K562 (cell line): ENCODE measurements around the gene FADS1. TPM values are rescaled to one million over a fixed set of nuclear protein-coding genes. Genes with fewer than 3 reads are reported as not detected.

Experiments used
- ARID3B ChIP-seq: fragments of 250-450 bp; sonication (Bioruptor Pico); IDR thresholded peaks from 2 replicates; pipeline ENCODE4 v1.4.0; 2020; ENCODE audit warnings: borderline replicate concordance
- HDAC8 ChIP-seq: fragments of 450-650 bp; IDR thresholded peaks from 2 replicates; pipeline ENCODE4 v1.6.1; 2016; ENCODE audit warnings: mild to moderate bottlenecking, missing genetic modification characterization, moderate library complexity, missing compliant biosample characterization
- HINFP ChIP-seq: fragments of 450-650 bp; conservative IDR thresholded peaks from 2 replicates; pipeline ENCODE4 v1.6.1; 2016; ENCODE audit warnings: missing genetic modification characterization, low read depth, mild to moderate bottlenecking, control low read depth, missing compliant biosample characterization
- HMBOX1 ChIP-seq: sonication (generic); IDR thresholded peaks from 2 replicates; pipeline ENCODE4 v1.6.1; 2016
- ID3 ChIP-seq, 2 experiments: fragments of 250-450 bp in 1 of 2; fragments of 450-650 bp in 1 of 2; sonication (Bioruptor Pico) in 1 of 2; IDR thresholded peaks; 2 replicates each; pipeline versions ENCODE4 v1.6.1 to v1.8.0; 2016 to 2021; ENCODE audit warnings: mild to moderate bottlenecking in 2 of 2, moderate library complexity in 2 of 2, missing compliant biosample characterization in 1 of 2, missing genetic modification characterization in 1 of 2
- IRF1 ChIP-seq: sonication (generic); formaldehyde crosslinking; IDR thresholded peaks from 2 replicates; pipeline ENCODE4 v1.8.0; 2022; ENCODE audit warnings: missing genetic modification reagents, mild to moderate bottlenecking, borderline replicate concordance
- NFXL1 ChIP-seq: fragments of 450-650 bp; formaldehyde crosslinking; IDR thresholded peaks from 2 replicates; pipeline ENCODE4 v1.4.0; 2021; ENCODE audit warnings: mild to moderate bottlenecking
- PCBP2 ChIP-seq: fragments of 200-400 bp; formaldehyde crosslinking; IDR thresholded peaks from 2 replicates; pipeline ENCODE4 v1.6.1; 2018; ENCODE audit warnings: low read length, low read depth, mild to moderate bottlenecking, moderate library complexity; ENCODE audit not compliant: poor library complexity, severe bottlenecking
- PRPF4 ChIP-seq: fragments of 200-400 bp; formaldehyde crosslinking; IDR thresholded peaks from one replicate; pipeline ENCODE4 v1.6.1; 2017; ENCODE audit warnings: low read length, low read depth, mild to moderate bottlenecking; ENCODE audit not compliant: insufficient read depth, poor library complexity, severe bottlenecking
- SMARCB1 ChIP-seq: IDR thresholded peaks from 2 replicates; pipeline ENCODE4 v1.6.1; 2011; ENCODE audit warnings: improper control_type of control experiment, low read depth; ENCODE audit not compliant: insufficient read length
- TEAD2 ChIP-seq: fragments of 450-650 bp; IDR thresholded peaks from 2 replicates; pipeline ENCODE4 v1.6.1; 2016; ENCODE audit warnings: missing genetic modification characterization, control low read depth, missing compliant biosample characterization
- ZNF408 ChIP-seq: fragments of 250-450 bp; sonication (Bioruptor Pico); IDR thresholded peaks from 2 replicates; pipeline ENCODE4 v1.4.0; 2020; ENCODE audit warnings: low read depth, mild to moderate bottlenecking, moderate library complexity
- ZNF766 ChIP-seq: fragments of 200-800 bp; sonication (Bioruptor generic); conservative IDR thresholded peaks from 2 replicates; pipeline ENCODE4 v1.6.1; 2016; ENCODE audit warnings: missing genetic modification characterization, missing compliant biosample characterization
- polyA plus RNA-seq, 8 experiments: library from polyadenylated mRNA; depleted of rRNA in 4 of 8; stranded (reverse) in 5 of 8; unstranded in 3 of 8; fragments of >200 nt; fragmentation: Nextera tagmentation in 2 of 8; fragmentation: Illumina TruSeq in 1 of 8; extraction: Ambion mirVana in 2 of 8; extraction: Trizol in 1 of 8; gene quantifications; 2 replicates each; pipeline versions ENCODE4 v1.2.1 to v1.2.3, GENCODE V29; 2011 to 2014; ENCODE audit warnings: inconsistent platforms in 1 of 8, missing spikeins in 1 of 8
- total RNA-seq, 7 experiments: library from RNA; depleted of rRNA in 6 of 7; stranded (reverse); fragments of >200 nt in 6 of 7; fragmentation: Illumina TruSeq in 2 of 7; extraction: Trizol in 2 of 7; gene quantifications; 2 replicates each; pipeline versions ENCODE4 v1.2.1 to v1.2.3, GENCODE V29; 2011 to 2021; ENCODE audit warnings: low replicate concordance in 1 of 7

Gene FADS1
- total and polyA plus RNA-seq, 9 of the 15 experiments (the other 6 are each of a cell fraction or from before 2014, with no cell fraction given) = 110 to 864 (median 364) TPM

- no peak for TF ChIP-seq SMARCB1
- peak; percentile 86; the same call in 1 of the 2 replicates for TF ChIP-seq ZNF766
- TF ChIP-seq HMBOX1 = peak; percentile 33; the same call in 1 of the 2 replicates
- TF ChIP-seq HDAC8 (tag) = peak; percentile 95
- TF ChIP-seq PRPF4 = no peak
- no peak for TF ChIP-seq NFXL1 (CRISPR knock-in tag)
- TF ChIP-seq HINFP (tag) = 0 out of 2 replicates have a peak, but pooled peaks have one; percentile 57
- no peak for TF ChIP-seq ARID3B
- no peak for TF ChIP-seq ZNF408 (CRISPR knock-in tag)
- no peak for TF ChIP-seq IRF1 (CRISPR knock-in tag)
- no peak for TF ChIP-seq TEAD2 (tag)
- no peak for TF ChIP-seq ID3 (CRISPR knock-in tag; IDR thresholded peaks at IDR 0.05)
- peak; percentile 97 for TF ChIP-seq ID3 (tag; IDR thresholded peaks at IDR 0.05)
- TF ChIP-seq PCBP2 = no peak
Measured at GRCh38 chr11:61834278-61835048, 17.7 kb upstream of the FADS1 start (continued).
